GM12872 (cell line): ENCODE measurements around the gene MARK2.

Experiments
- TF ChIP-seq, protein P1 (sequence below): IDR thresholded peaks from 3 replicates; pipeline ENCODE4 v1.5.1; 2011; ENCODE audit warnings: low read depth, mild to moderate bottlenecking, low read length, moderate library complexity; ENCODE audit not compliant: insufficient read depth

Gene MARK2

GRCh38 chr11:63940786-63941185 lies 101.9 kb downstream of the MARK2 start:
- TF ChIP-seq, protein P1, sequence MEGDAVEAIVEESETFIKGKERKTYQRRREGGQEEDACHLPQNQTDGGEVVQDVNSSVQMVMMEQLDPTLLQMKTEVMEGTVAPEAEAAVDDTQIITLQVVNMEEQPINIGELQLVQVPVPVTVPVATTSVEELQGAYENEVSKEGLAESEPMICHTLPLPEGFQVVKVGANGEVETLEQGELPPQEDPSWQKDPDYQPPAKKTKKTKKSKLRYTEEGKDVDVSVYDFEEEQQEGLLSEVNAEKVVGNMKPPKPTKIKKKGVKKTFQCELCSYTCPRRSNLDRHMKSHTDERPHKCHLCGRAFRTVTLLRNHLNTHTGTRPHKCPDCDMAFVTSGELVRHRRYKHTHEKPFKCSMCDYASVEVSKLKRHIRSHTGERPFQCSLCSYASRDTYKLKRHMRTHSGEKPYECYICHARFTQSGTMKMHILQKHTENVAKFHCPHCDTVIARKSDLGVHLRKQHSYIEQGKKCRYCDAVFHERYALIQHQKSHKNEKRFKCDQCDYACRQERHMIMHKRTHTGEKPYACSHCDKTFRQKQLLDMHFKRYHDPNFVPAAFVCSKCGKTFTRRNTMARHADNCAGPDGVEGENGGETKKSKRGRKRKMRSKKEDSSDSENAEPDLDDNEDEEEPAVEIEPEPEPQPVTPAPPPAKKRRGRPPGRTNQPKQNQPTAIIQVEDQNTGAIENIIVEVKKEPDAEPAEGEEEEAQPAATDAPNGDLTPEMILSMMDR = no peak

DNA sequence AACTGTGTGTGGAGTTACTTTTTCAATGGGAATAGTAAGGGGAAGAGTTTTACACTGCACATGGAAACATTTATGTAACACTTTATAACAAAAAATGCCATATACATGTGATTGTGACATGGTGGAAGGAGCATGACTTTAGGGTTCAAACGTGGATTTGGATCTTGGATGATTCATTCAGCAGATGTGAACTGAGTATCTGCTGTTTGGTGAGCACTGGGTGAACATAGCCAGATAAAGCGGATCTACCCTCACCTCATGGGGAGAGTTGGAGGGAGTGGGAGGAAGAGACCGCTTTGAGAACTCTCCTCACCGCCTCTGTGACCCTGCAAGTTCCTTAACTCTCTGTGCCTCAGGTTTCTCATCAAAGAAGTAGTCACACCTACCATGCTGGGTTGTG lies 103.0 kb downstream of the MARK2 start:
- TF ChIP-seq, protein P1 = no peak

GRCh38 chr11:63942803-63943202 lies 103.9 kb downstream of the MARK2 start:
- TF ChIP-seq, protein P1 = no peak

GRCh38 chr11:63944987-63945386 lies 106.1 kb downstream of the MARK2 start:
- TF ChIP-seq, protein P1 = no peak

- TF ChIP-seq, protein P1 = peak; percentile 65; the same call in 2 of the 3 replicates
Measured at GRCh38 chr11:63945477-63946163, 106.7 kb downstream of the MARK2 start.

DNA sequence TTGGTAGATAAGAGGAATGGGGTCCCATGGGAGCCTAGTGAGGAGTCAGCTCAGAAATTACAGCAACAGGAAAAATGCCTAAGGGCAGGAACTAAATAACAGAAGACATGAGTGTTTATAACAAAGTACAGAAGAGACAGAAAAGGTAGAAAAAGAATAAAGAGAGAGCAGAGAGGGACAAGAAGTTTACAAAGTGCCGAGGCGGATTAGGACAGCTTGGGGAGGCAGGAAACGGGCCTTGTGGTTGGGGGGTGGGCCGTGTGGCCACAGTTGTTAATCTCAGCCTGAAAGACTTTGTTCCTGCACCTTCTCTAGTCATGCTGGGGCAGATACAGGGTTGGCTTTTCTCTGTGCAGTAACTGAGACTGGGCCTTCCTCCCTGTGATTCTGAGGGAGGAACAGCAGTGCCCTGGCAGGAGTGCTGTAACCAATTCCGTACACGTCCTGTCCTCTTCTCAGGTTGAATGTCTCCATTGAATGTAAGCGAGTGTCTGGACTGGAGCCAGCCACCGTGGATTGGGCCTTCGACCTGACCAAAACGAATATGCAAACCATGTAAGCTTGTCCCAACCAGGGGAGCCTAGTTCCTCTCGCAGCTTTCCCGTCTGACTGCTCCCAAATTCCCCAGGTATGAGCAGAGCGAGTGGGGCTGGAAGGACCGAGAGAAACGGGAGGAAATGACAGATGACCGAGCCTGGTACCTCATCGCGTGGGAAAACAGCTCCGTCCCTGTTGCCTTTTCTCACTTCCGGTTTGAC lies 113.0 kb downstream of the MARK2 start:
- TF ChIP-seq, protein P1 = no peak

DNA sequence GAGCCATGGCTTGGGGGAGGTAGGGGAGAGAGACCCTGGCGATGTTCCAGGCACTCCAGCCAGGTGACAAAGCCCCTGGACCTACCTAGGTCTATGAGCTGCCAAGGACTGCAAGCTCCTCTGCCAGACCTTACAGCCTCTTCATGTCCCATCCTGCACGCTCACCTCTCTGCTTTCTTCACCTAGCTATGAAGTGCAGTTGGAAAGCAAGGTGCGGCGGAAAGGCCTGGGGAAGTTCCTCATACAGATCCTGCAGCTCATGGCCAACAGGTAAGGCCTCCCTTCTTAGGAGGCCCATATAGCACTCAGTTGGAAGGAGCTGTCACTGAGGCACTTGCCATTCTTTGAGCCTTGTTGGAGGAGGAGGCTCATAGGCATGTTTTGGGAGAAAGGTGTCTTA lies 113.7 kb downstream of the MARK2 start:
- TF ChIP-seq, protein P1 = no peak
